NK-92 treated with Interleukin-12 subunit alpha and Interleukin-12 subunit beta, amount 100 ng/mL, for 24 hours (cell line): ENCODE data around the gene MYO1H.
"Not testable (repeated sequence)": the region's sequence is repeated elsewhere in the genome, so short reads cannot be mapped to it uniquely, and the experiment has no call there.

Source experiments
- DNase-seq: peaks from one replicate; lab custom pipeline; 2025; lab: John Stamatoyannopoulos, UW

The MYO1H gene

DNA sequence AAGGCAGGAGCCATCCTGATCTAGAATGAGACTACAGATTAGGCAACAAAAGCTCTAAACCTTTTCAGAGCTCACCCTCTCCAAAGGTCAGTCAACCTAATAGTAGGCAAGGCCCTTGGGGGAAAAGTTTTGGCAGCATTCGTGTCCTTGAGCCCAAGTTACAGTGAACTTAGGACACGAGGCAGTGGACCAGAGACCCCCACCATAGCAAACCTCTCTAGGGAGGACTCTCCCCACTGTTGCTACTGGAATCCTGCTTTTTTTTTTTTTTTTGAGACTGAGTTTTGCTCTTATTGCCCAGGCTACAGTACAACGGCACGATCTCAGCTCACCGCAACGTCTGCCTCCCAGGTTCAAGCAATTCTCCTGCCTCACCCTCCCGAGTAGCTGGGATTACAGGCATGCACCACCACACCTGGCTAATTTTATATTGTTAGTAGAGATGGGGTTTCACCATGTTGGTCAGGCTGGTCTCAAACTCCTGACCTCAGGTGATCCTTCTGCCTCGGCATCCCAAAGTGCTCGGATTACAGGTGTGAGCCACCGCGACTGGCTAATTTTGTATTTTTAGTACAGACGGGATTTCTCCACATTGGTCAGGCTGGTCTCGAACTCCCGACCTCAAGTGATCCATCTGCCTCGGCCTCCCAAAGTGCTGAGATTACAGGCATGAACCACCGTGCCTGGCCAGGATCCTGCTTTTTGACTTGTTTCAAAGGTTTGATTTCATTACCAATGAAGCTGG is 126.0 kb downstream of the MYO1H start:
- DNase-seq: not testable (repeated sequence)

DNA sequence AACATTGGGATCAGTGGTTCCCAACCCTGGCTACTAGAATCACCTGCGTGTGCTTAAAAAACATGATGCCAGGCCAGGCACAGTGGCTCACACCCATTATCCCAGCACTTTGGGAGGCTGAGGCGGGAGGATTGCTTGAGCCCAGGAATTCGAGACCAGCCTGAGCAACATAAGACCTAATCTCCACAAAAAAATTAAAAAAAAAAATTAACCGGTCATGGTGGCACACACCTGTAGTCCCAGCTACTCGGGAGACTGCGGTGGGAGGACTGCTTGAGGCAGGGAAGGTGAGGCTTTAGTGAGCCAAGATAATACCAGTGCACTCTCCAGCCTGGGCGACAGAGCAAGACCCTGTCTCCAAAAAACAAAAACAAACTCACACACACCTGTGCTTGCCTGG is 127.4 kb downstream of the MYO1H start:
- DNase-seq: no peak

- DNase-seq: no peak
Observed at GRCh38 chr12:109475993-109476806, 128.5 kb downstream of the MYO1H start.

DNA sequence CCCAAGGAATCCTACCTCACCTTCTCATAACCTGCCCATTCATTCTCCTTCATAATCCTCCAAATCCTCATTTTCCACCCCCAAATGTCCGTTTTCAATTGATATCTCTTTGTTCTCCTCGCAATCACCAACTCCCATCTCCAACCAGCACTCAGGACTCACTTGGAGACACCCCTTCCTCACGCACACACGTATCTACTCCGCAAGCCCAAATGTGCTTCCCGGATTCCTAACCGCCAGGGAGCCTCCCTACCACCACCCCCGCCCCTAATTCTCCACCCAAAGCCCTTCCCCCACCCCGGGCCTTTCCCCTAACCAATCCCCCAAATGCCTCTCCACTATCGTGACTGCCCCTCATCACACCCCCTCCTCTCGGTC is 129.1 kb downstream of the MYO1H start:
- DNase-seq: no peak

- DNase-seq: peak; percentile 66
Observed at GRCh38 chr12:109477185-109477962, 129.7 kb downstream of the MYO1H start, which contains the start of the genes KCTD10 and UBE3B. TSS of gene KCTD10 (minus strand) at chr12:109477300. CDS start at chr12:109477262, 38 bp downstream. TSS of gene UBE3B (plus strand) at chr12:109477634. CDS start at chr12:109483552, 5,918 bp downstream.

- DNase-seq: no peak
Observed at GRCh38 chr12:109477963-109478315, 130.2 kb downstream of the MYO1H start.

GRCh38 chr12:109479761-109480160 is 132.1 kb downstream of the MYO1H start:
- no peak for DNase-seq

DNA sequence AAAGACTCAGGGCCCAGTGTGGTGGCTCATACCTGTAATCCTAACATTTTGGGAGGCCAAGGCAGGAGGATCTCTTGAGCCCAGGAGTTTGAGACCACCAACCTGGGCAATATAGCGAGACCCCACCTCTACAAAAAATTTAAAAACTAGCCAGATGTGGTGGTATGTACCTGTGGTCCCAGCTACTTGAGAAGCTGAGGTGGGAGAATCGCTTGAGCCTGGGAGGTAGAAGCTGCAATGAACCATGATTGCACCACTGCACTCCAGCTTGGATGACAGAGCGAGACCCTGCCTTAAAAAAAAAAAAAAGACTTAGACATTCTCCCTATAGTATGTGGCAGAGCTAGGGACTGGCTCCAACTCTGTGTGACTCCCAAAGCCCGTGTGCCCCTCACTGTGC is 132.7 kb downstream of the MYO1H start:
- DNase-seq: no peak

GRCh38 chr12:109481863-109482262 is 134.2 kb downstream of the MYO1H start:
- DNase-seq: no peak

- no peak for DNase-seq
Observed at GRCh38 chr12:109482491-109482890, 134.8 kb downstream of the MYO1H start.

GRCh38 chr12:109482894-109483293 is 135.2 kb downstream of the MYO1H start:
- DNase-seq: no peak

GRCh38 chr12:109483346-109483745 is 135.6 kb downstream of the MYO1H start:
- no peak for DNase-seq

GRCh38 chr12:109485201-109485600 is 137.5 kb downstream of the MYO1H start:
- DNase-seq: no peak

DNA sequence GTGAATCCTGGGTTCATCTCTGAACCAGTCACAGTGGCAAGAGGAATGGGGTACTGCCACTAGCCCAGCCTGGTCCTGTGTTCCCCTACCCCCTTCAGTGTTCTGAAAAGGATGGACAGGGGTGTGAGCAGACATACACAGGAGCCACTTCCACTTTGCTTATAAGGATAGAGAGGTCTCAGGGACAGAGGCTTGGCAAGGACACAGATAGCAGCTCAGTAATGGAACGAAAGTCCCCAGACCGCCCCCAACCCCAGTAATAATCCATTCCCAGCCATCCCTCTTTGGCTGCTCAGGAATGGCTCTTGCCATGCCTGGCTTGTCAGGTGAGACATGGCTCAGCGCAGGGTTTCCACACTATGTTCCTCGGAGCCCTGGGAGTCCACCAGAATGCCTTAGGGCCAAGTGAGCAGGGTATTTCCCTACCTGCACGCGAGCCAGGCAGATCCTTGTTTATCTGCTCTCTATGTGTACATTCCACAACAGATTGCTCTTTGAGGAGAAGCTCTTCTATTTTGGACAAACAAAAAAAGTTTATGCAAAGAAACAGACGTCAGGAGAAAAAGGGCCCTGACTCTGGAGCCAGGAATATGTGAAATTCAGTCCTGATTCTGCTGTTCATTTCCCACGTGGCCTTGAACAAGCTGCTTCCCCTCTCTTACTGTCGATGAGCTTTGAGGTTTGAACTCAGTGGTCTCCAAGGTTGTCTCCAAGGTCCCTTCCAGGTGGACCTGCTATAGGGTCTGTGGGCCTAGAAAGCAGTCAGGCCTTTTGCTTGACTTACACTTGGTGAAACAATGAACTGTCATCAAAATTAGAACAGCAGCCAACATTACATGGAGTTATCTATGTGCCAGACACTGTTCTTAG is 139.7 kb downstream of the MYO1H start:
- no peak for DNase-seq

- DNase-seq: no peak
Observed at GRCh38 chr12:109488051-109488665, 140.5 kb downstream of the MYO1H start.

DNA sequence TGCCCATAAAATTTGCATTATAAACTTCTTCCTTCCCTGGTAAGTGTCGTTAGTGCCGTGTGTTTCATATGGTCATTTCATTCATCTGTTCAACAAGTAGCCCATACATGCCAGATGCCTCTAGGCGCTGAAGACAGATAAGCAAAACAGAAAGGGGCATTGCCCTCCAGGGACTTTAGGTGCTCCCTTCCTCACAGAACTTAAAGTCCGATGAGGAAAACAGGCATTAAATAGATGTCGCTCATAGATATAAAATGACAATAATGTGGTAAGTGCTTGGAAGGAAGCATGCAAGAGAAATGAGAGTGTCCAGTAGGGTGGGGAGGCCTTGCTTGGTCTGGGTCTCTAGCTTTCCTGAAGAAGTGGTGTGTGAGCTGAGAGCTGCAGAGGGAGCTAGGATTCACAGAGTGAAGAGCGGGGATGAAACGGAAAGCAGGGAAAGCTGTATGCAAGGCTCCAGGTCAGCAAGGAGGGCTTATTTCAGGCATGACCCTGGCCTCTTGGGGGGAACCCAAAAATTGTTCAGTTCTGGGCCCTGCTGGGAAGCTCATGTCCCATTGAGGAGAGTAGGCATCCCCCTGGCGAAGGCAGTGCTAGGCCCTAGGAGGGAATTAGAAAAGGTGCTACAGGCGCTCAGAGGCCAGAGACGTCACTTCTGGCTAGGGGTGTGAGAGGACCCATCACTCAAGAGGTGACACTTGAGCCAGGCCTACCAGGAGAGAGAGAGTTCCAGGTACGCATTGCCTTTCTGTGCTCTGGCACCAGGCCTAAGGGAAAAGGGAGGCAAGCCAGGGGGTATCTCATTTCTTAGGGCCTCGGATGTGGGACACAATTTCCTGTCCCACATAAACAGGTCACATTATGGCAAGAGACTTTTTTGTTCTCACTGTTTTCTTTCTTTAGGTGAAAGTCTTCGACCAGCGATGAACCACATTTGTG is 141.6 kb downstream of the MYO1H start:
- DNase-seq: no peak

DNA sequence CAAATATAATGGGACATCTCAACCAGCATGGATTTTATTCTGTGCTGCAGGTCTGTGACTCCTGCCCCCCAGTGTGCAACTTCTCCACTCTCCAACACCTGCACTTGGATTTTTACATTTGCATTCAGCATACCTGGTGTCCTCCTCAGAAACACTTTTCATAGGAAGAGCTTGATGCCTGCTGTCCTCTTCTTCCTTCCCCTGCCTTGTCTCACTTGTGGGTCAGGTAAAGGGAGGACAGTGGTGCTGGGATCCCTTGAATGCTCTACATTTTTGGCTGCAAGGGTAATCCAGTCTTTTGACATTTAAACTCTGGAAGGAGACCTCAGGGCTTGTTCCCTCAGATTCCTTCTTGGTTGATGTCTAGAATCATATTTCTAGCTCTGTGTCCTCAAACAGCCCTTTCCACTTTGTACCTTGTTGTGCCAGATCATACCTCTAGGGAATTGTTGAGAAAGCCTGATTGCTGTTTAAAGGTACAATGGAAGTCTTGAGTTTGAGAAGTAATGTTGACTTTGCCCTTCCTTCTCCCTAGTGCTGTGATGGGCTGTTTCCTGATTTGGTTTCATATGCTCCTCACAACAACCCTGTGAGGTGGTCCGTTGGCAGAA is 142.4 kb downstream of the MYO1H start:
- DNase-seq: no peak

GRCh38 chr12:109491671-109492070 is 144.0 kb downstream of the MYO1H start:
- no peak for DNase-seq

GRCh38 chr12:109492371-109492770 is 144.7 kb downstream of the MYO1H start:
- DNase-seq: no peak
